Measurements from ENCODE around the gene MAP4. TPM values are rescaled to one million over a fixed set of nuclear protein-coding genes. Genes with fewer than 3 reads are reported as not detected.

Gene MAP4
- total and polyA plus RNA-seq, 2 donors (not counting 3 experiments of a cell fraction or from before 2014, with no cell fraction given) = 121 to 290 TPM

- Histone ChIP-seq H3K4me1 (ENCODE audit: control insufficient read depth, extremely low read depth, insufficient read depth, low read length) (no peaks in the 10 kb centered on the region), H3K4me2 (ENCODE audit: insufficient read depth, low read length) (no peak overlapping the region), H3K9me1 (replicated peaks; ENCODE audit: control insufficient read depth, extremely low read depth, insufficient read depth, low read length) (no peaks in the 10 kb centered on the region), H3K79me2 (ENCODE audit: control insufficient read depth, insufficient read depth, low read length) (no peaks in the 10 kb centered on the region), H3K4me3 (replicated peaks in 1 of 3; ENCODE audit: insufficient read depth in 1 of 3, low read depth in 1 of 3, low read length in 3 of 3) (no peak overlapping the region), H3K27me3 (ENCODE audit: control insufficient read depth in 2 of 2, insufficient read depth in 2 of 2, low read length in 2 of 2) (no peaks in the 10 kb centered on the region), H3K36me3 (ENCODE audit: control insufficient read depth in 2 of 2, extremely low read depth in 1 of 2, insufficient read depth in 2 of 2, low read length in 2 of 2) (peaks cover 20 to 72% of the 10 kb centered on the region in 2 experiments), H4K20me1 (replicated peaks; ENCODE audit: control insufficient read depth, extremely low read depth, insufficient read depth, low read length) (no peaks in the 10 kb centered on the region), H2AFZ (ENCODE audit: low read depth, low read length) (no peak overlapping the region), H3K9ac (replicated peaks; ENCODE audit: extremely low read depth, insufficient read depth, low read length) (no peak overlapping the region), H3K27ac (ENCODE audit: insufficient read depth, low read depth, low read length) (no peak overlapping the region), H3K9me3 (replicated peaks; ENCODE audit: control insufficient read depth, insufficient read depth, low read length) (no peaks in the 10 kb centered on the region)
- TF ChIP-seq JUN (IDR thresholded peaks at IDR 0.05; ENCODE audit: borderline replicate concordance, insufficient read depth, insufficient read length, low read depth) = no peak
- TF ChIP-seq FOS (IDR thresholded peaks at IDR 0.05; ENCODE audit: borderline replicate concordance, insufficient read depth, low read length) = no peak
- no peak for TF ChIP-seq MAX (IDR thresholded peaks at IDR 0.05; ENCODE audit: insufficient read depth, insufficient read length)
- no peak for TF ChIP-seq GATA2 (IDR thresholded peaks at IDR 0.05; ENCODE audit: insufficient read depth, insufficient read length, low read depth, low read length)
- no peak for TF ChIP-seq MYC (IDR thresholded peaks at IDR 0.05; ENCODE audit: low read depth, low read length)
- TF ChIP-seq EZH2 (IDR thresholded peaks at IDR 0.05; ENCODE audit: borderline replicate concordance, low read depth, low read length, severe bottlenecking) = no peak
- no peak for TF ChIP-seq CTCF (IDR thresholded peaks at IDR 0.05; ENCODE audit: extremely low read depth in 1 of 2, insufficient read depth in 1 of 2, low read depth in 1 of 2, low read length in 2 of 2)
- TF ChIP-seq POLR2AphosphoS5 (IDR thresholded peaks at IDR 0.05; ENCODE audit: insufficient read depth, low read depth, low read length) = no peak
- TF ChIP-seq POLR2A (IDR thresholded peaks at IDR 0.05; ENCODE audit: low read depth, low read length) = no peak
- intact Hi-C loops (cut with micrococcal nuclease) = no loop called here
- FAIRE-seq (no peak), DNase-seq (ENCODE audit: low read depth, low spot score) (no peak)
- POLR2A ChIA-PET = no interaction called here
- dilution Hi-C loops (cut with MboI; ENCODE audit: extremely low pct_ligation_motif_present, low sequenced_read_pairs) = no loop called here
- CTCF ChIA-PET = interaction anchor here (1.1 to 2.7 kb wide), 5 partner anchors 13 to 309 kb away, joined by 3 to 24 read pairs (median 15); no protein-coding TSS in a partner anchor
- TSS peak; percentile 23 for BruUV-seq (replicated peaks)
Observed at GRCh38 chr3:47849186-47849698, 167.0 kb downstream of the MAP4 start.

Data from endothelial cell of umbilical vein (primary cell).